Activated CD4-positive, alpha-beta T cell treated with anti-CD3 and anti-CD28 coated beads for 4 hours (primary cell): Measurements from ENCODE around the gene LILRA5.
A peak's percentile ranks its signal among the peaks of the same experiment; 100 is the strongest.
"Not testable (repeated sequence)": the region's sequence is repeated elsewhere in the genome, so short reads cannot be mapped to it uniquely, and the experiment has no call there.

Experiments
- DNase-seq, 2 donors: peaks; one replicate each; pipeline ENCODE4 v3.0.0-alpha.2; 2020

The LILRA5 gene

DNA sequence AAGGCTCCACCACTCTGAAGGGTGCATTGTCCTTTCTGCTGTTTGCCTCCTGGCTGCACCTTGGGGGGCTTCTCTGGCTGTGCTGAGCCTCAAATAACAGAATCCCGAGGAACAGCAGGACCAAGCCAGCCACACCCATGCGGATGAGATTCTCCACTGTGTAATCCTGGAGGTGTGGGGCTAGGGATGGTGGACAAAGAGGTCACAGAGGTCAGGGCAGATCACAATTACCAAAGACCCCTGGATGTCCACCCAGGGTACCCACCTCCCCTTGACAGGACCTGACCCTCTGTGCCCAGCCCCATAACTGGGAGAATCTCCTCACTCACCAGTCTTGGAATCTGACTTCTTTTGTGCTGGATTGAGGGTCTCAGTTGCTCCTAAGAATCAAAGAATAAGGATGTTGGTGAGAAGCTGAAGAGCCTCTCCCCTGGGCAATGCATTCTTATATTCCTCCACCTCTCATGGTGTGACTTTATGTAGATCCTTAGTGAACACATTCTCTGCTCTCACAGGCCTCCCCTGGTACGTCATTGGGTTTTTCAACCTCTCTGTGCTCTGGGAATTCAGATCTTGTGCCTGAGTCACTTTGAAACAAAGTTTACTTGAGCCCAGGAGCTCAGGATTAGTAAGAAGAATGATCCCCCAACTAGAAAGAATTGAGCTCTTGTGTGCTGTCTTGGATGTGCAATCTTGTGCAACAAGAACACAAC, 20.8 kb upstream of the LILRA5 start:
- no peak for DNase-seq

DNA sequence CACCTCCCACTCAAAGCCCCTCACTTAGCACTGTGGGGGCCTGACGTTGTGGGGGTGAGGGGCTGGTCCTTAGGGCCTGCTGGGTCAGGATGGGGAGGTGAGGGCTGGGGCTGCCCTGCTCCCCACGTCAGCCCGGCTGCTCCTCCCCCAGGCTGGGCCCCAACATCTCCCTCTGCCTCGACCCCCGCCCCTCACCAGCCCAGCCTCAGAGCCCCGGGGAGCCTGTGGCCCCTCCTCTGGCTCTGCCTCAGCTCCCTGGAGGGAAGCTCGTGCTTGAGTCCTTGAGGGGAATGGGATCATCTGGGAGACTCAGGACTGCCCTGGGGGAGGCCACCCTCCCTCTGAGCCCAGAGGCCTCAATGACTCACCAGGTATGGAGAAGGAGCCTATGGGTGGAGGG, 19.2 kb upstream of the LILRA5 start:
- no peak for DNase-seq

DNA sequence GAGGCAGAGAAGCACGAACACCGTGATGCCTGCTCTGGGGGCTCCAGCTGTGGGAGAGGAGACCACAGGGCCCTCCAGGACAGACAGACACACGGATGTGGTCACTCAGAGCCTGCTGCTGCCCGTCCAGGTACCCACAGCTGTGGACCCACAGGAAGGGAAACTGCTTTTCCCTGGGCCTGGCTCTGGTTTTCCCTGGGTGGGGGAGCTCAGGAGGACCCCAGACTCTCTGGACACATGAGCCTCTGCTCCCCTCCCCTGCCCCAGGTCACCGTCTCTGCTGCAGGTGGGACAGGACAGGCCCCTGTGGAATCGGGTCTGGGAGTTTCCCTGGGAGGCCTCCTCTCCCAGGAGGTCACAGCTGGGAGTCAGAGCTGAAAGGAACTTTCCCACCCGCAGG, 18.7 kb upstream of the LILRA5 start:
- DNase-seq = no peak

DNA sequence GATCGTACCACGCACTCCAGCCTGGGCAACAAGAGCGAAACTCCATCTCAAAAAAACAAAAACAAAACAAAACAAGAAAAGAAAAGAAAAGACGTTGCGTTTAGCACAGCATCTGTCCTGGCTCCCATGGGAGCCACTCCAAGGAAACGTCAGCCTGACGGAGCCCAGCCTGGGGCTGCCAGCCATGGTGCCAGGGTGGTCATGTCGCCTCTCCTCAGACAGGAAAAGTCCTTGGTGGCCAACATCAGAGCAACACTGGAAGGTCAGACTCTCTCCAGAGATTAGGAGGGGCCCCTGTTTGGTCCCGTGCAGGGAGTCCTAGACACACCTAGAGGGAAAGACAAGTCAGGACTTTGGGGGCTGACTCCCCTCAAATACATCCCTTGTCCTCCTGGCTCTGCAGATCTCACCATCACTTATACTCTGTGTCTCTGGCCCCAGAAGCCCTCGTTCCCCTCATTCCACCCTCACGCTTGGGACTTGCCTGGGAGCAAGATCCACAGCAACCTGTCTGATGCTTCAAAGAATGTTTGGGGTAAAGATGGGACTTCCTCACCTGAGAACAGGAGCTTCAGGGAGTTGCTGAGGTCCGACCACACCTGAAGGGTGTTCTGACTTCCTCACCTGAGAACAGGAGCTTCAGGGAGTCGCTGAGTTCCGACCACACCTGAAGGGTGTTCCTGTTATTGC, 16.7 kb upstream of the LILRA5 start:
- DNase-seq = no peak

DNA sequence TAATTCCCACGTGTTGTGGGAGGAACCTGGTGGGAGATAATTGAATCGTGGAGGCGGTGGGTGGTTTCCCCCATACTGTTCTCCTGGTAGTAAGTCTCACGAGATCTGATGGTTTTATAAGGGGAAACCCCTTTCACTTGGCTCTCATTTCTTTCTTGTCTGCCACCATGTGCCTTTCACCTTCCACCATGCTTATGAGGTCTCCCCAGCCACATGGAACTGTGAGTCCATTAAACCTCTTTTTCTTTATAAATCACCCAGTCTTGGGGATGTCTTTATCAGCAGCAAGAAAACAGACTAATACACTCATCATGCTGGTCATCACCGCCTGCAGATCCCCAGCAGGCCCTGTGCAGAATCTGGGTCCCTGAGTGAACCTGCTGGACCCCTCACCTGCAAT, 15.8 kb upstream of the LILRA5 start:
- DNase-seq = not testable (repeated sequence)

DNA sequence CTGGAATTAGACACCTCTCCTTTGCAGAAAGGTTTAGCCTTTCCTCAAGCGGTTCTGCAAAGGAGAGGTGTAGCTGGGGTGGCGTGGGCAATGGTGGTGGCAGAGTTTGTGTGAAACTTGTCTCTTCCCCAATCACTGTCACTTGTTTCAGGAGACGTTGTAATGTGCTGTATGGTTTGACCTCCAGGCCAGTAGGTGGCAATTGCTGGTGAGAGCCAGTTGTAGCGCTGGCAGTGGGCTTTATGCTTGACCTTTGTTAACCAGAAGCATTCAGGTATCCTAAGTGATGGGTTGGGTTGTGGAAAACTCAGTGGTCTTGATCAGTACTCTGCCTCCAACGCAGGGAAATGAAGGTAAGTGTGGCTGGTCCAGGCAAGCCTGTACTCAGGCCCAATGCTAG, 12.7 kb upstream of the LILRA5 start:
- no peak for DNase-seq

DNA sequence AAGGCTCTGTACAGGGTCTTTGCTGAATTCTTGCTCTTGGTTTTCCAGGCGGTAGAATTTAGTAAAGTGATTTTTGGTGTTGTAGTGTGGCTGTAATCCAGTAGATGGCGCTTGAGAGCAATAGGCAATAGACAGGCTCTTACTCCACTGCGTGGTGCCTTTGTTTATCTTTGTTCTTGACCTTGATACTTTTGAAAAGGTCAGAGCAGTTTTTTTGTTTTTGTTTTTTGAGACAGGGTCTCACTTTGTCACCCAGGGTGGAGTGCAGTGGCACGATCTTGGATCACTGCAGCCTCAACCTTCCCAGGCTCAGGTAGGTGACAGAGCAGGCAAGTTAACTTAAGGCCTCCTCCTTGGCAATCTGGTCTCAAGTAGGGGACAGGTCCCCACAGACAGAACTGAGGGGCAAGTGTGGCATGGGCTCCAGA, 12.2 kb upstream of the LILRA5 start:
- peak; percentile 31 to 68 for DNase-seq

DNA sequence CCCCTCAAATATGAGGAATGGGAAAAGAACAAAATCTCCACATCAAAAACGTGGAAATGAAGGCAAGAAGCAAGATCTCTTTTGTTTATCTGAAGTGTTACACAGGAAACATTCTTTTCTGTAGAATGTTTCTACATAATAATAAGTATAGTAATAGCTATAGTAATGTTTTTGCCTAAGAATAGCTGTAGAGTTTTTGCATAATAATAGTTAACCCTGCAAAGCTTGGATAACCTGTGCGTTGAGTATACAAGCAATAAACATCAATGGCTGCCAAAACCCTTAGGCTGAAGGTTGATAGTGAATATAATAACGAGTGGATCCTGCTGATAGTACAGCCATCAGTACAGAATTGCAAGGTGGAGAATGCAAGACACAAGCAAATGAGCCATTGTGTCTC, 11.1 kb upstream of the LILRA5 start:
- DNase-seq = no peak

DNA sequence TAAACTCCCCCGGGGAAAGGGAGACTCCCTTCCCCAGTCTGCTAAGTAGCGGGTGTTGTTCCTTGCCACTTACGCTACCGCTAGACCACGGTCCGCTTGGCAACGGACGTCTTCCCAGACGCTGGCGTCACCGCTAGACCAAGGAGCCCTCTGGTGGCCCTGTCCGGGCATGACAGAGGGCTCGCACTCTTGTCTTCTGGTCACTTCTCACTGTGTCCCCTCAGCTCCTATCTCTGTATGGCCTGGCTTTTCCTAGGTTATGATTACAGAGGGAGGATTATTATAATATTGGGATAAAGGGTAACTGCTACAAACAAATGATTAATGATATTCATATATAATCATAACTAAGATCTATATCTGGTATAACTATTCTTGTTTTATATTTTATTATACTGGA, 10.0 kb upstream of the LILRA5 start:
- DNase-seq = not testable (repeated sequence)

DNA sequence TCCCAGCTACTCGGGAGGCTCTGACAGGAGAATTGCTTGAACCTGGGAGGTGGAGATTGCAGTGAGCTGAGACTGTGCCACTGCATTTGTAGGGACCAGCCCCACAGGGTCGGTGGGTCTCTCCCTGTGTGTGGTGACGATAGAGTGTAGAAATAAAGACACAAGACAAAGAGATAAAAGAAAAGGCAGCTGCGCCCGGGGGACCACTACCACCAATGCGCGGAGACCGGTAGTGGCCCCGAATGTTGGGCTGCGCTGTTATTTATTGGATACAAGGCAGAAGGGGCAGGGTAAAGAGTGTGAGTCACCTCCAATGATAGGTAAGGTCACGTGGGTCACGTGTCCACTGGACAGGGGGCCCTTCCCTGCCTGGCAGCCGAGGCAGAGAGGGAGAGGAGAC, 9.3 kb upstream of the LILRA5 start:
- not testable (repeated sequence) for DNase-seq

DNA sequence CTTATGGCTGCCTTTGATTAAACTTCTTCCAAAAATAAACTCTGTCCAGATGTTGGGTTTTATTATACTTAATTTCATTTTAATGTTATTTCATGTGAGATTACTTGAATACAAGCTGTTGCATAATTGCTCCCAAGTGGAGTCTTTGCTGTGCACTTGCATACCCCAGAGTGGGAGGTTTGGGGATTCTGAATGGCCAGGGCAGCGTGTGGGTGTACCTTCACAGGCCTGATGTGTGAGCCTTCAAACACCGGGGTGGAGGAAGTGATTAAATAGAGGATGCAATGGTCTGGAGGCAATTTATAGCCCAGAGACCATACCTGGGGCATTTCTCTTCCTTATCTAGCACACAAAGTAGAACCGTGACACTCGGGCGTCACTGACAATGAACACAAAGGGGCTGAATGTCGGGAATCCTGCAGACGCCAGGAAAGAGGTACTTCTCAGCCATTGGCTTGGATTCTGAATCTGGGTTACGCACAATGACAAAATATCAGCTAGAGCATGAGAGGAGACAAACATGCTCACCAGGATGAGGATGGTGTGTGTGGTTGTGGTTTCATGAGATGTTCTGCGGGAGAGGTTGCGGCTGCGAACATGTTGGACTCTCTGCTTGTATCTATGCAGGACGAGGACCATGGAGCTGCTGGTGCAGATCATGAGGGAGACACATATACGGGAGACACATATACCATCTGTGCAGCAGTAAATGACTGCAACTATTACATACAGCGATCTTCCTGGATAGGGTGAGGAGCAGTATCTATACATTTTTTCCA, 7.1 kb upstream of the LILRA5 start:
- DNase-seq = no peak

DNA sequence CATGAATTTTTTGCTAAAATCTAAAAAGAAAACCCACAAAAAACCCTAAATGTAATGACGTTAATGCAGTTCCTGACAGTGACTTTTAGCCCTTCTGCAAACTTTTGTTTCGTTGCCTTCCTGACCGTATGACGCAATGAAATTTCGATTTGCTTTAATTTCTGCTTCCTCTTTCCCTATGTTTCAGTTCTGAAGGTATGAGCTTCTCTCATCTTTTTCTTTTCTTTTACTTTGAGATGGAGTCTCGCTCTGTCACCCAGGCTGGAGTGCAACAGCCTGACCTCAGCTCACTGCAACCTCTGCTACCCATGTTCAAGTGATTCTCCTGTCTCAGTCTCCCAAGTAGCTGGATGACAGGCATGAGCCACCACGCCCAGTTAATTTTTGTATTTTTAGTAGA, 6.1 kb upstream of the LILRA5 start:
- DNase-seq = no peak

DNA sequence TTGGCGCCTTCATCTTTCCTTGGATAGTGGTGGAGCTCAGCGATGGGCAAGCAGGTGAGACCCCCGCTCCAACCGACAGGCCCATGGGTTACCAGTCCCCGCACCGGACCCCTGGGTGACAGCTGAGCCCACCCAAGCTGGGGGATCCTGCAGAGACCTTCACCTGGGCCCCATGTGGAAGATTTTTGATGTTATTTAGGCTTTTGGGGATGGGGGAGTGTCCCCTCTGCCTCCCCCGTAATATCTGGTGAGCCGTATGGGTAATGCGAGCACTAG, 4.9 kb upstream of the LILRA5 start:
- no peak for DNase-seq

DNA sequence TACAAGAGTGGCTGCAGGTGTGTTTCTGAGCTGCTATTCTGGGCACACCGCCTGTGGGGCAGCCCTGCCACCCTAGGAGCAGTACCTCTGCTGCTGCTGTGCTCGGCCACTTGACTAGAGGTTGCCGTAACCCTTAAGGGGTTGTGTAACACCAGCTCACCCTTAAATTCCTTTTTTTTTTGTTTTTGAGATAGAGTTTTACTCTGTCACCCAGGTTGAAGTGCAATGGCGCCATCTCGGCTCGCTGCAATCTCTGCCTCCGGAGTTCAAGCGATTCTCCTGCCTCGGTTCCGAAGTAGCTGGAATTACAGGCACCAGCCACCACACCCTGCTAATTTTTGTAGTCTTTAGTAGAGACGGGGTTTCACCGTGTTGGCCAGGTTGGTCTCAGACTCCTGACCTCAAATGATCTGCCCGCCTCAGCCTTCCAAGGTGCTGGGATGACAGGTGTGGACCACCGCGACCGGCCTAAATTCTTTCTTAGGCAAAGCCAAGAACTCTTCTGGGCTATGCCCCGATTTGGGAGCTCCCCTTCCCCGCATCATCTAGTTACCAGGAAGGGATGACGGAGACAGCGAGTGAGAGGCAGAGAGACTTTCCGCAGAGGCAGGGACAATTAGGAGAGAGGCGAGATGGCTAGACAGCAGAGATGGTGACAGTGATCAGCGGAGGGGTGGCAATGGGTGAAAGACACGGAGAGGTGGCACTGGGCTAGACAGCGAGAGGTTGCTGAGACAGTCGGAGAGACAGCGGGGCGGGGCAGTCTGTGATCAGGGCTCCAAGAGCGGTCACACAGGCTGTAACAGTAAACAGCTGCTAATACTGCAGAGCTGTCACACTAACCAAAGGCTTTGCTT, 4.4 kb upstream of the LILRA5 start:
- DNase-seq = no peak

DNA sequence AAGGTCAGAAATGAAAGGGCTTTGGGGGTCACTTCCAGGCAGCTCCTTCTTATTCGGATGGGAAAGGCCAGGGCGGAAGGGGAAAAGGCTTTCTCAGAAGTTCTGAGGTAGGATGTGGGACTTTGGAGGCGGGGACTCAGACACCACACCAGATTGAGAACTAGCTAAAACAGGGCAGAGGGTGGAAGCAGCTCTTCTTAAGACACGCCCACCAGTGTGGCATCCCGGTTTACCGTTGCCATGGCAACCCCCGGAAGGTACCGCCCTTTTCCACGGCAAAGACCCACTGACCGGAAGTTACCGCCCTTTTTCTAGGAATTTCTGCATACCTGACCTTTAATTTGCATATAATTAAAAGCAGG, 3.8 kb upstream of the LILRA5 start:
- DNase-seq = no peak

DNA sequence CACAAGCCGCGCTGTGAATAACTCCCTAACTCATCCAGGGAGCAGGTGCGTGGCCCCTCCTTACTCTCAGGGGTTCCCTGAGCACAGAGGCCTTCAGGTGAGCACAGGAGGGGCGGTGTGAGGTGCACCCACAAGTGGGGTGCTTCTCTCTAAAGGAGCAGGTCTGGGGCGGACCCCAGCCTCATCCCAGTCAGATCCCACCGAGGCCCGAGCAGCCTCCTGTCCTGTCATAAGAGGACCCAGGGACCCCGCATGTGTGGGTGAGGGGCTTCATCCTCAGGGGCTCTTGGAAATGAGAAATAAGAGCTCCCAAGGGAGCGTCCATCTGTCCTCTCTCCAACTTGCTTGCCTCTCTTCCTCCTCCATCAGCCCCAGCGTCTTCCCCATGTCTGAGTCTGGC, 3.0 kb upstream of the LILRA5 start:
- DNase-seq = no peak

DNA sequence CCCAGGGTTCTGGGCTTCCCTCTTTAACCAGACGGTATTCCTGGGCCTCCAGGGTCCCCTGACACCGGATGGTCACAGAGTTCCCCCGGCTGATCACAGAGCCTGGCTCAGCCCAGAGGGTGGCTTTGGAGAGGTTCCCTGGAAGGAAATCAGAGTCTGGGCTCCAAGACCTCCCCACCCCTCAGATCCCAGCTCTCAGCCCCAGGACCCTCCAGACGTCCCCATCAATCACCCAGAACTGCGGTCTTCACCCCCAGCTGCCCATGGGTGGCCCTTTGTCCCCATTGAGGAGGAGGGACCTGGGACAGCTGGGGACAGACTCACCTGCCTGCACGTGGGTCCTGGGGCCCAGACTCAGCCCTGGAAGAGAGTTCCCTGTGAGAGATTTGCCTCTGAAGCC, 955 bp downstream of the LILRA5 start:
- no peak for DNase-seq

DNA sequence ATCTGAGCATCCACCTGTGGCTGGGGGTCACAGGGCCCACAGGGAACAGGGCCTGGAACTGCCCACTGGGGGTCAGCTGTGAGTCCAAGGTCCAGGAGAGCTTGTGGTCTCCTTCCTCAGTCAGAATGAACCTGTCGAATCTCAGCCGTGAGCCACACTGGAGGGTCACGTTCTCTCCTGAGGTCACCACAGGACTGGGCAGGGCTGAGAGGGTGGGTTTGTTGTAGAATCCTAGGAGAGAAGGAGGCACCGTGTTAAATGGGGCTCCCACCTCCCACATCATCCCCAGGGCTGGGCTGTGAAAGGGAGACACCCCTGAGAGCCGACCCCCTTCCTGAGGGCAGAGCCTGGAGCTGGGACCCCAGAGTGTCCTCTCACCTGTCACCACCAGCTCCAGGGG, 1.5 kb downstream of the LILRA5 start:
- no peak for DNase-seq

DNA sequence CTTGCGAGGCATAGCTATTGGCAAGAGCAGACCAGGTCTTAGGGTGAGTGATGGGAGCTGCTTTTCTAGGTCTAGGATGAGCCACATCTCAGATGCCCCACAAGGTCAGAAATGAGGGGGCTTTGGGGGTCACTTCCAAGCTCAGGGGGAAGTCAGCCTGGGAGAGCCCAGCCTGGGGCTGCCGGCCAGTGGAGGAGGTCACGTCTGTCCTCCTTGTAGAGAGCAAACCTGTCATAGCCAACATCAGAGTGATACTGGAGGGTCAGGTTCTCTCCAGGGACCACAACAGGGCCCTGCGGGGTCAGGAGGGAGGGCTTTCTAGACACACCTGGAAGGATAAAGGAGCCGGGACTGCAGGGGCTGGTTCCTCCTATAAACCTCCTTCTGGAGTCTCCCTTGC, 2.4 kb downstream of the LILRA5 start:
- DNase-seq = no peak

DNA sequence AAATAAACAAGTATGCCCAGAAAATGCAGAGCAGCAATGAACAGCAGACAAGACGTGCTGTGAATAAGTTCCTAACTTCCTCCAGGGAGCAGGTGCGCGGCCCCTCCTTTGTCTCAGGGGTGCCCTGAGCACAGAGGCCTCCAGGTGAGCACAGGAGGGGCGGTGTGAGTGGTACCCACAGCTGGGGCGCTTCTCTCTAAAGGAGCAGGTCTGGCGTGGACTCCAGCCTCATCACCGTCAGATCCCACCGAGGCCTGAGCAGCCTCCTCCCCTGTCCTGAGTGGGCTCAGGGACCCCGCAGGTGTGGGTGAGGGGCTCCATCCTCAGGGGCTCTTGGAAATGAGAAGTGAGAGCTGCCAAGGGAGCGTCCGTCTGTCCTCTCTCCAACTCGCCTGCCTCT, 3.2 kb downstream of the LILRA5 start:
- DNase-seq = no peak

DNA sequence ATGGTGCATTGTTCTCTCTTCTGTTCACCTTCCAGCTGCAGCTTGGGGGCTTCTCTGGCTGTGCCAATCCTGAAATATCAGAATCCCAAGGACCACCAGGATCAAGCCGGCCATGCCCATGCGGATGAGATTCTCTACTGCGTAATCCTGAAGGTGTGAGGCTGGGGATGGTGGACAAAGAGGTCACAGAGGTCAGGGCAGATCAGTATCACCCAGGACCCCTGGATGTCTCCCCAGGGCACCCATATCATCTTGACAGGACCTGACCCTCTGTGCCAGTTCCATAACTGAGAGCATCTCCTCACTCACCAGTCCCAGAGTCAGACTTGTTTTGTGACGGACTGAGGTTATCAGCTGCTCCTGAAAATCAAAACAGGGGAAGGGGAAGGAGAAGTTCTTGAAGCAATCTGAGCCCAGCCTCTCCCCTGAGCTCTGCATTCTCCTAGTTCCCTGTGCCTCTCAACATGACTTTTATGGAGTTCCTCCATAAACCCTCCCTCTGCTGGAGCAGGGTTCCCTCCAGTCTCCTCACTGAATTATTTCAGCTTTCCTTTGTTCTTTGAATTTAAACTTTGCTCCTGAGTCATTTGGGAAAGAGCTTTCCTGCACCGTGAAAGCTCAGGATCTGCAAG, 5.5 kb downstream of the LILRA5 start:
- DNase-seq = no peak

DNA sequence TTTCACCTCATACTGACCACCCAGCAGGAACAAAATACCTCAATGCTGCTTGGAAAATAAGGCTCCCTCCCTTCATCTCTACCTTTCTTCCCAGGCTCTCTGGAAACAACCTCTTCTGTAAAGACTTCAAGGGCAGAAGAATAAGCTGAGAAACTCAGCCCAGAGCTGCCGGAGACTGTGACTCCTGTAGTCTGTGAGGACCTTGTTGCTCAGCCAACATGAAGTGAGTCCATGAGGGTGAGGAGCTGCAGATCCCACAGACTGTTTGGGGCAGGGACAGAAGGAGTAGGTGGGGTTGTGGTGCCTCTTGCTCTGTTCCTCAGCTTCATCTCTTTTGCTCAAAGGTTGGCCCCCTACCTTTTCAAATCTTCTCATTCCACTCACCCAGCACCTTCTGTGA, 7.8 kb downstream of the LILRA5 start:
- no peak for DNase-seq

DNA sequence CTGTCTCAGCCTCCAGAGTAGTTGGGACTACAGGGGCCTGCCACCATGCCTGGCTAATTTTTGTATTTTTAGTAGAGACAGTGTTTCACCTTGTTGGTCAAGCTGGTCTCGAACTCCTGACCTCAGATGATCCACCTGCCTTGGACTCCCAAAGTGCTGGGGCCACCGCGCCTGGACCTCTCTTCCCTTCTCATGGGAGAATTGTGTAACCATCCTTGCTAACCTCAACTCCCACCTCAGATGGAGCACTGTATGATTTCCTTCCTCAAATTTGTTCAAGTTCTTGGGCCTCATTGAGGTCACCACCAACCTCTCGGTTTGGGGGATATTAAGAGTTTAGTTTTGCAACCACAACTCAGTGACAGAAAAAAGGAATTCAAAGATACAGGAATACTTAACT, 10.7 kb downstream of the LILRA5 start:
- DNase-seq = no peak
